ENCODE measurements around the gene ADK.
"Not testable (repeated sequence)": the region's sequence is repeated elsewhere in the genome, so short reads cannot be mapped to it uniquely, and the experiment has no call there.

- not testable (repeated sequence) for TF ChIP-seq CTCF (IDR thresholded peaks at IDR 0.05; ENCODE audit: insufficient read depth, low read depth, low read length); EZH2 (IDR thresholded peaks at IDR 0.05; ENCODE audit: insufficient read depth, low read length)
Measured at GRCh38 chr10:74568896-74569295, 417.9 kb downstream of the ADK start.
